ENCODE results near the gene VSIG10L. TPM values are rescaled to one million over a fixed set of nuclear protein-coding genes. Genes with fewer than 3 reads are reported as not detected.

VSIG10L gene
- total and polyA plus RNA-seq, 12 donors: 0.33 to 1.6 (median 0.51) TPM

DNA sequence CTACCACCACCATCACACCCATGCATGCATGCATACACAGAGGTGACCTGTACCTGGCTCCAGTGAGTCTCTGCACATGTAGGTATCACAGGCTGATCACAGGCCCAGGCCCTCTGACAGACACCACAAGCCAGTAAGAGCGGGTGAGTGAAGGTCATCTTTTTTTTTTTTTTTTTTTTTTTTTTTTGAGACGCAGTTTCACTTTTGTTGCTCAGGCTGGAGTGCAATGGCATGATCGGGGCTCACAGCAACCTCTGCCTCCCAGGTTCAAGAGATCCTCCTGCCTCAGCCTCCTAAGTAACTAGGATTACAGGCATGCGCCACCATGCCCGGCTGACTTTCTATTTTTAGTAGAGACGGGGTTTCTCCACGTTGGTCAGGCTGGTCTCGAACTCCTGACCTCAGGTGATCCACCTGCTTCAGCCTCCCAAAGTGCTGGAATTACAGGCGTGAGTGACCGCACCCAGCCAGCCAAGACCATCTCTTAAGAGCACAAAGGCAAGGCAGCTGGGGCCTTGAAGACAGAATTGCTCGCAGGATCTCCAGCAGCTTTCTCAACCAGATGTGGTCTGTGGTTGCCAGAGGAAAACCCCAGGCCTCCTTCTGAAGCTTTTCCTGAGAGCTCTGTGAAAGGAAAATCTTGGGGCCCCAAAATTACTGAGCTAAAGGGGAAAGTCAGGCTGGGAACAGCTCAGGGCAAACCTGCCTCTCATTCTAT, 33.7 kb upstream of the VSIG10L start:
- Histone ChIP-seq H3K27ac (no peak overlapping the region), H3K27me3 (no peaks in the 10 kb centered on the region), H3K9me3 (no peaks in the 10 kb centered on the region), H3K4me1 (peaks cover 0 to 25% (median 0%) of the 10 kb centered on the region in 9 donors), H3K36me3 (no peaks in the 10 kb centered on the region), H3K4me3 (no peak overlapping the region)
- ATAC-seq: no peak
- DNase-seq: no peak
- WGBS, 2 donors: 70 to 75% methylated on average over 11 of the region's 11 CpGs
- intact Hi-C loops (cut with DNase I): no loop called here
- TF ChIP-seq, protein P1, sequence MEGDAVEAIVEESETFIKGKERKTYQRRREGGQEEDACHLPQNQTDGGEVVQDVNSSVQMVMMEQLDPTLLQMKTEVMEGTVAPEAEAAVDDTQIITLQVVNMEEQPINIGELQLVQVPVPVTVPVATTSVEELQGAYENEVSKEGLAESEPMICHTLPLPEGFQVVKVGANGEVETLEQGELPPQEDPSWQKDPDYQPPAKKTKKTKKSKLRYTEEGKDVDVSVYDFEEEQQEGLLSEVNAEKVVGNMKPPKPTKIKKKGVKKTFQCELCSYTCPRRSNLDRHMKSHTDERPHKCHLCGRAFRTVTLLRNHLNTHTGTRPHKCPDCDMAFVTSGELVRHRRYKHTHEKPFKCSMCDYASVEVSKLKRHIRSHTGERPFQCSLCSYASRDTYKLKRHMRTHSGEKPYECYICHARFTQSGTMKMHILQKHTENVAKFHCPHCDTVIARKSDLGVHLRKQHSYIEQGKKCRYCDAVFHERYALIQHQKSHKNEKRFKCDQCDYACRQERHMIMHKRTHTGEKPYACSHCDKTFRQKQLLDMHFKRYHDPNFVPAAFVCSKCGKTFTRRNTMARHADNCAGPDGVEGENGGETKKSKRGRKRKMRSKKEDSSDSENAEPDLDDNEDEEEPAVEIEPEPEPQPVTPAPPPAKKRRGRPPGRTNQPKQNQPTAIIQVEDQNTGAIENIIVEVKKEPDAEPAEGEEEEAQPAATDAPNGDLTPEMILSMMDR (IDR thresholded peaks at IDR 0.05): no peak

DNA sequence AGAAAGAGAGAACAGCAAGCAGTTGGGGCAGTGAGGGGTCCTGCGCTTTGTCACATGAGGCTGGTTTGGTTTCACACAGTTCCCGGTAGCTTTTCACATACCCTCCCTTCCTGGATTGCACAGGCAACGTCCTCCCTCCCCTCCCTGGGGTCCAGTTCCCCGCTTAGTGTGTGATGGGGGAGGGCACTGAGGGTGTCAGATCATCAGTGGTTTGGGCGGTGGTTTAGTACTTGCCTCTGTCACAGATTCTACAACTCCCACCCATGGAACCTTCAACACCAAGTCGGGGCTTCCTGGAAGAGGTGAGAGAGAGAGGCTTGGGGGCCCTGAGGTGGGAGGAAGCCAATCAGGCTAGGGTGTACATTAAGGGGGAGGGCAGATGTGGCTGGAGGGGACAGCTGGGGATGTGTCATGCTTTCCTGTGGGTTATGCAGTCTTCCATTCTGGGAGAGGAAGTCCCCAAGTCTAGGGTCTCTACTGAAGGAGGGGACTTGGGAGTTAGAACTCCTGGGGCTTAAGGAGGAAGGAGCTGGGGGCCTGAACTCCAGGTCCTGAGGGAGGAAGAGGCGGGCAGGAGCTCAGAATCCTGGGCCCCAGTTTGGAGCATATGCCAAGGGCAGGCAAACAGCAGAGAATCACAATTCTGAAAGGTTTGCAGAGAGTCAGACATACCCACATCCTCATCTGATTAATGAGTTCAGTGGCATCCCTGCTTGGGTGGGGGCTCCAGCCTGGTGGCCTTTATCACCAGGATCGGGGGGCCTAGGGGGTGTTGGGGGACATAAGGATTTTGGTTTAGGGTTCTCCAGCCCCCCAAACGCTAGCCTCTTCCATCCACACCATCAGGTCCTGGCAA, 30.9 kb upstream of the VSIG10L start, which contains the start of gene NKG7:
Gene NKG7 (minus strand): TSS at position 6 of the 856 bp plus-strand sequence. CDS start 119 bp downstream, outside the sequence.
- Histone ChIP-seq H3K4me3 (peak within 1 kb of the TSS in 1 of 10 donors; percentile 46), H3K27me3 (no peaks in the 10 kb centered on the region), H3K27ac (peak within 1 kb of the TSS in 1 of 10 donors; percentile 87), H3K36me3 (no peaks in the 10 kb centered on the region), H3K4me1 (peaks cover 0 to 35% (median 4%) of the 10 kb centered on the region in 9 donors), H3K9me3 (no peaks in the 10 kb centered on the region)
- intact Hi-C loops (cut with DNase I): no loop called here
- TF ChIP-seq, protein P1 (IDR thresholded peaks at IDR 0.05): no peak
- DNase-seq (no peak), ATAC-seq (no peak)
- WGBS, 2 donors: 47 to 53% methylated on average over 9 of the region's 9 CpGs

DNA sequence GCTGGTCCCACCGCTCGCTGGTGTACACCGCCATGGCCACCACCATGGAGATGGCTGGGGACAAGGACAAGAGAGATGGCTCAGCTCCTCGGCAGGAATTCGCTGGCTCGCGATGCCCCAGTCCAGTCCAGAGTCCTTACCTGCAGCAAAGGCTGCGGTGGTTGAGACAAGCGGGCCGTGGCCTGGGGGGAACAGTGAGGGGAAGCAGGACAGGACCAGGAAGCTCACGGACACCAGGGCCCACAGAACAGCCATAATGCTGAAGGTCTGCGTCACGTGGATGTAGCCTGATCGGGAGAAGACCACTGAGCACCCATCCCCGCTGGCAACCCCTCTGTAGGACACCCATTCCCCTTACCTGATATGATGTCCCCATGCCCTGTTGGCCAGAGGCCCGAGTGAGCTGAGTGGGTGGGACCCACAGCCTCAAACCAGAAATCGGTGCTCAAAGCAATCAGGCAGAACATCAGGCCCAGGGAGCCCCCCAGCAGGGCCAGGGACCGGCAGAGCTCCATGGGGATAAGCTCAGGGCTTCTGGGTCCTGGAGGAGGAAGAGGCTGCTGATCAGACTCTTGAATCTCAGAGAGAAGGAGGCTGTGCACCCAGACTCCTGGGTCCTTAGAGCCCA, 30.2 kb upstream of the VSIG10L start:
- no peaks in the 10 kb centered on the region for H3K36me3 ChIP-seq
- peak overlapping the region in 1 of 10 donors; percentile 46 for H3K4me3 ChIP-seq
- ATAC-seq: no peak
- no peak for DNase-seq
- 83 to 89% methylated on average over 18 of the region's 18 CpGs for WGBS, 2 donors
- H3K27me3 ChIP-seq: no peaks in the 10 kb centered on the region
- peaks cover 0 to 36% (median 5%) of the 10 kb centered on the region in 9 donors for H3K4me1 ChIP-seq
- TF ChIP-seq, protein P1 (IDR thresholded peaks at IDR 0.05): no peak
- H3K27ac ChIP-seq: peak overlapping the region in 1 of 10 donors; percentile 87
- intact Hi-C loops (cut with DNase I): no loop called here
- no peaks in the 10 kb centered on the region for H3K9me3 ChIP-seq

DNA sequence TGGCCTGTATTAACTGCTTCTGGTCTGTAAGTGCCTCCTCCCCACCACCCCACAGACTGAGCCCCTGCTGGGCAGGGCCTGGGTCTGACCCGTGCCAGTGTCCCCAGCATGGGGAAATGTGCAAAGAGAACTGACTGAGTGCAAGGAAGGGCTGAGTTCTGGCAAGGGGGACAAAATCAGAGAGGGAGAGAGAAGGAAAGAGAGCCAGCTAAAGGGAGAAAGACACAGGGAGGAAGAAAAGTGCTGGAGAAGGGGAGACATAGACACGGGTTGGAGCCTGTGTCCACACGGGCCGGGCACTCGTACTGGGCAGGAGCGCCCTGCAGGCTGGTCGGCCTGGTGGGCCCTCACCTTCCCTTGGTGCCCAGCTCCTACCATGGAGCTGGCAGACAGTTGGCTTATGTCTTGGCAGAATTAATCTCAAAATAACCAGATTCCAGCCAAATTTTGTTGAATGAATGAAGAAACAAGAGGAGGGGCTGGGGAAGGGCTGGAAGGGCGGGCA, 29.3 kb upstream of the VSIG10L start:
- peak overlapping the region in 1 of 10 donors; percentile 46 for H3K4me3 ChIP-seq
- no peak for ATAC-seq
- peaks cover 0 to 41% (median 5%) of the 10 kb centered on the region in 9 donors for H3K4me1 ChIP-seq
- WGBS, 2 donors: 78% methylated on average over 8 of the region's 8 CpGs
- peak overlapping the region in 1 of 10 donors; percentile 87 for H3K27ac ChIP-seq
- TF ChIP-seq, protein P1 (IDR thresholded peaks at IDR 0.05): no peak
- no peaks in the 10 kb centered on the region for H3K36me3 ChIP-seq
- no peak for DNase-seq
- no peaks in the 10 kb centered on the region for H3K9me3 ChIP-seq
- intact Hi-C loops (cut with DNase I): no loop called here
- no peaks in the 10 kb centered on the region for H3K27me3 ChIP-seq

All from heart right ventricle (tissue), 16 donors.